Cortex of kidney (tissue), 1 donor: ENCODE data around the gene IQGAP3.
"Not testable (repeated sequence)": the region's sequence is repeated elsewhere in the genome, so short reads cannot be mapped to it uniquely, and the experiment has no call there.

Source experiments
- DNase-seq: peaks from one replicate; lab custom pipeline; 2025; lab: John Stamatoyannopoulos, UW

IQGAP3 gene

GRCh38 chr1:156594190-156594589, 21.8 kb upstream of the IQGAP3 start:
- no peak for DNase-seq

DNA sequence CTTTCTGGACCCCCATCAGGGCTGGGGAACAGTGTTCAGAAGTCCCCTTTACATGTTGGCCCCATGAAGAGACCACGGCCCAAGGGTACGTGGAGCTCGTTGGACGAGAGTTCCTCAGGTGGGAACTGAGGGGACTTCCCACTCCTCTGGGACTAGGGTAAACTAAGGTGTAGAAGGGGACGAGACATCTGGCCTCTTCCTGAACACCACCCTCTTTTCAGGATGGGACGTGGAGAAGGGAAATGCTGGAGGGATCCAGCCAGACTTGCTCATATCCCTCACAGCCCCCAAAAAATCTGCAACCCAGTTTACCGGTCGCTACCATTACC, 21.3 kb upstream of the IQGAP3 start:
- no peak for DNase-seq

- no peak for DNase-seq
Observed at GRCh38 chr1:156592910-156593660, 20.7 kb upstream of the IQGAP3 start.

DNA sequence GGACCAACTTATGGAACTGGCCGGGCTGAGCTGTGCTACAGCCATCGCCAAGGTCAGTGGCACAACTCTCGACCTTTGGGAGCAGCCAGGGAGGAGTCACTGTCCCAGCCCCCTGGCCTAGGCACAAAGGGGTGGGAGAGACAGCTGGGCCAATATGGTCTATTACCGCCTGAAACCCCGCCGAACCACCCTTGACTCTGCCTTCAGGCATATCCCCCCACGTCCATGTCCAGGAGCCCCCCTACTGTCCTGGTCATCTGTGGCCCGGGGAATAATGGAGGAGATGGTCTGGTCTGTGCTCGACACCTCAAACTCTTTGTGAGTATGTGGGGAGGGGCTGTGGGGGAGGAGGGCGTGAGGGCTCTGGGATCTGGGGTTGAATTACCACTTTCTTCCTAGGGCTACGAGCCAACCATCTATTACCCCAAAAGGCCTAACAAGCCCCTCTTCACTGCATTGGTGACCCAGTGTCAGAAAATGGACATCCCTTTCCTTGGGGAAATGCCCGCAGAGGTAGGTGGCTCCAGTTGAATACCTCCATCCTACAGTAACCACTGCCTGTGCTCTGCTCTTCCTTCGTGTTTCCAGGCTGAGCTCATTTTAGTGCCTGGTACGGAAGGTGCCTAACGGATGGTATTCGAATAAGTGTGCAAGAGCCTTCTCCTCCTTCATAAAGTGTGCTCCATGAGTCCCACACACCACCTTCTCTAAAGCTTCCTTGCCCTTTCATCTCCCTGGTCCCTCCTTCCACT, 20.0 kb upstream of the IQGAP3 start:
- no peak for DNase-seq

- no peak for DNase-seq
Observed at GRCh38 chr1:156591432-156592157, 19.2 kb upstream of the IQGAP3 start, which contains the start of gene NAXE. NAXE (plus strand) TSS chr1:156591776; CDS start chr1:156591805, 29 bp downstream.

DNA sequence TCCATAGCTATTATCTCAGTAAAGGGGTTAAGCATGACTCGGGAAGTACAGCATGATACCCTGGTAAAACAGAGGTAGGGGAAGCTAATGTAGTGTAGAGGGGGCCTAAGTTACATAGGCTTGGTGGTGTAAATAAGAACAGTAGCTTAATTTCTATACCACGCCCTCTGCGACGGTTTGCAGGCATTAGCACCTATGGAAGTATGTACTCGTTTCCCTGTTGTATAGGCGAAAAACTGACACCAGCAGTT, 18.7 kb upstream of the IQGAP3 start:
- DNase-seq: no peak

DNA sequence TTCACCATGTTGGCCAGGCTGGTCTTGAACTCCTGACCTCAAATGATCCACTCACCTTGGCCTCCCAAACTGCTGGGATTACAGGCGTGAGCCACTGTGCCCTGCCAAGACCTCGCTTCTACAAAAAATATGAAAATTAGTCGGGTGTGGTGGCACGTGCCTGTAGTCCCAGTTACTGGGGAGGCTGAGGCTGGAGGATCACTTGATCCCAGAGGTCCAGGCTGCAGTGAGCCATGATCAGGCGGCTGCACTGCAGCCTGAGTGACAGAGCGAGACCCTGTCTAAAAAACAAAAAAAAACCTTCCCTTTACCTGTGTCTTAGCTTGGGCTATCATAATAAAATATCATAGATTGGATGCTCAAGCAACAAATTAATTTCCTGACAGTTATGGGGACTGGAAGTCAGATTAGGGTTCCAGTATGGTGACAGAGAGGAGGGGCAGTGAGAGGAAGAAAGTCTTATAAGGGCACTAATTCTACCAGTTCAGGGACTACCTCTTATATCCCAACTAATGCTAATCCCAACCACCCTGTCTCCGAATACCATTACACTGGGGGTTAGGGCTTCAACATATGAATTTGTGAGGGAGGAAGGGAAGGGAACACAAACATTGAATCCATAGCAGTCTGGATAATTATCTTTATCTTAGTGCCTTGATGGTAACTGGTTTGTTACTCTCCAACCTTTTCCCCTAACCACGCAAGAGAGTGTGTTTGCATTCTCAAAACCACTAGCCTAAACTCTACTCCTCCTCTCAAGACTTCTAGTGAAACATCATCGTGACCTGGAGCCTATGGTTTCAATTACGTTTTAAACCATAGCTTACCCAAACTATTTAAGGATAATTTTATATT, 18.2 kb upstream of the IQGAP3 start:
- DNase-seq: no peak

DNA sequence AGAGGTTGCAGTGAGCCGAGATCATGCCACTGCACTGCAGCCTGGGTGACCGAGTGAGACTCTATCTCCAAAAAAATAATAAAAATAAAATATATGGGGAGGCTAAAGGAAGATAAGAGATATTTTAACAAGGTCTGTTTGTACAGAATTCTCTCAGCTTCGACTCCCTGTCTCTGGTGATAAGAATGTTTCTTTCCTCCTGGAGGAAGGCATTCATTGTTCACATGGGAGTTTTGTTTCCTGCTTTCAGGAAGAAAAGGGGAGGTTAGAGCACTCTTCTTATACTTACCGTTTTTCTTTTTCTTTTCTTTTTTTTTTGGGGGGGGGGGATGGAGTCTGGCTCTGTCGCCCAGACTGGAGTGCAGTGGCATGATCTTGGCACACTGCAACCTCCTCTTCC, 17.2 kb upstream of the IQGAP3 start:
- DNase-seq: no peak

- DNase-seq: not testable (repeated sequence)
Observed at GRCh38 chr1:156587927-156588326, 15.6 kb upstream of the IQGAP3 start.

GRCh38 chr1:156586892-156587477, 14.6 kb upstream of the IQGAP3 start:
- DNase-seq: no peak

DNA sequence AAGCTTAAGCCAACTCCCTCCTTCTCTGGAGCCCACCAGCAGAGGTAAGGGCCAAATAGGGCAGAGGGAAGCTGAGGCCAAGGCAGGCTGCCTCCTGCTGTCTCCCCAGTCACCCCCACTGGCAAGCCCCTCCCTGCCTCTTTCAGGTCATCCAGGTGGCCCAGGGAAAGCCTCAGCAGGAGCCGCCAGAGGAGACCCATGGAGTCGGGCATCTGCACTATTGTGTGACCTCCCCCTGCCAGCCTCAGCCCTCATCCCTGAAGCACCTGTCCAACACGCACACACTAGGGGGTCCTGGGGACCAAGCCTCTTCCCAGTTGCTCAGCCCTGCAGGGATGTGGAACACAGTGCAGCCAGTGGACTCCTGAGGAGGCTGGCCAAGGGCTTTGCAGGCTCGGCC, 14.0 kb upstream of the IQGAP3 start:
- DNase-seq: no peak

GRCh38 chr1:156584813-156585212, 12.4 kb upstream of the IQGAP3 start:
- DNase-seq: no peak

- DNase-seq: no peak
Observed at GRCh38 chr1:156583821-156584622, 11.7 kb upstream of the IQGAP3 start.

DNA sequence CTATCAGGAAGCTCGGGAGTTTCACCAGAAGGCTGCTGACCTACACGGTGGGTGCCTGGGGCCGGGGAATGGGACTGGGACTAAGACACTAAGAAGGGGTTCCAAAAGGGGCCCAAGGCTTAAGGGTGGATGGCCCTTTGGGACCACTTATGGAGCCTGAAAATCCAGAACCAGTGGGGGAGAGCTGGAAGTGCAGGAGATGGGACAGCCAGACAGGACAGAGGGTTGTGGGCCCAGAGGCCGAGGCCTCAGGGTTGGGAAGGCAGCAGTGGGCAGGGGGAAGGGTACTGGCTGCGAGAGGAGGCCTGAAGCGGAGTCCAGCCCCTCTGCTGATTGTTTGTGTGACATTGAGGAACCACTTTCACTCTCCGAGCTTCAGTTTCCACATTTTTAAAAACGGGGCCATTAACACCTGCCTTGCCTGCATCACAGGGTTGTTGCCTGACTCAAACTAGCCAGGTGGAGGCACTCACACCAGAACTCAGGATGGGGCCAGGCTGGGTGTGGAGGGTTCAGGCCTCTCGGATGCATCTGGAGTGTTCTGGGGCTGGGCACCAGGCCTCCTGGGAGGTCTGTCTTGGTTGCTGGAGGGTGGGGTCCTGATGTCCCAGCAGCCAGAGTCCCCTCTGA, 10.1 kb upstream of the IQGAP3 start:
- no peak for DNase-seq

- no peak for DNase-seq
Observed at GRCh38 chr1:156581661-156582387, 9.5 kb upstream of the IQGAP3 start.

GRCh38 chr1:156579472-156579871, 7.1 kb upstream of the IQGAP3 start, which contains the start of gene TTC24:
TTC24 (plus strand) TSS chr1:156579723; CDS start chr1:156581365, 1,642 bp downstream.
- no peak for DNase-seq

DNA sequence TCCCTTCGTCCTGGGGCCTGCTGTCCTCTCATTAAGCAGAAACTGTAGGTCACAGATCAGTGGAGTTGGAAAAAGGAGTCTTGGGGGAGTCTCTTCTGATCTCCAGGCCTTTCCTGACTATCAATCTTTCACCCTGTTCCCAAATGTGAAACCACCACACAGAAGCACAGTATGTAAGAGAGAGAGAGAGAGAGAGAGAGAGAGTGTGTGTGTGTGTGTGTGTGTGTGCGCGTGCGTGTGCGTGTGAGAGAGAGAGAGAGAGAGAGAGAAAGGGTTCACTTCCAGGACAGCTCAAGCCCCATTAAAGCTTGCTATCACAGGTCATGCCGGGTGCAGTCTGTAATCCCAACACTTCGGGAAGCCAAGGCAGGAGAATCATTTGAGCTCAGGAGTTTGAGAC, 5.7 kb upstream of the IQGAP3 start:
- no peak for DNase-seq

DNA sequence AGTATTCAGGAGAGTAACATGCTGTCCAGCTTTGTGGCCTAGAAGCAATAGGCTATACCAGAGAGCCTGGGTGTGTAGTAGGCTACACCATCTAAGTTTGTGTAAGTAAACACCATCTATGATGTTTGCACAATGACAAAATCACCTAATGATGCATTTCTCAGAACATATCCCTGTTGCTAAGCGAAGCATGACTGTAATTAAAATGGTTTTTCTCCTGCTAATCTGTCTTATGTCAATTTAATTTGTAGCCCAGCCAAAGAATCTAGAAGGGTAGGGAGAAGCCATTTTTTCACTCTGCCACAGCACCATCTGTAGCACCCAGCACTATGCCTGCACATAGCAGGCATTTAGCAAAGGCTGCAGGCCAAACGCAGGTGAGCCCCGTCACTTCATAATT, 5.2 kb upstream of the IQGAP3 start:
- no peak for DNase-seq

GRCh38 chr1:156574039-156574633, 1.8 kb upstream of the IQGAP3 start:
- DNase-seq: no peak
